HepG2 (cell line): Measurements from ENCODE around the gene ATN1. TPM values are rescaled to one million over a fixed set of nuclear protein-coding genes. Genes with fewer than 3 reads are reported as not detected.

ENCODE experiments used
- ATAC-seq: fragments of 200-7000 bp; cut with Tn5 transposase; 3 replicates; pipeline ENCODE4 v1.9.1; 2020; ENCODE audit warnings: mild to moderate bottlenecking, moderate library complexity
- BruUV-seq: library from RNA; stranded (reverse); fragments of 400-500 nt; replicated peaks from 2 replicates; lab custom pipeline; 2021; lab: Mats Ljungman, UMichigan
- CTCF ChIA-PET: fragments of 300-600 bp; formaldehyde crosslinking; extraction: SDS; loops from one replicate; lab custom pipeline; 2021; ENCODE audit warnings: low total read pairs, inconsistent platforms, low intra/inter-chr PET ratio; lab: Yijun Ruan, JAX
- POLR2A ChIA-PET: fragments of 350-600 bp; sonication (Branson Sonifier 250); formaldehyde crosslinking; loops from one replicate; lab custom pipeline; 2020; ENCODE audit warnings: antibody characterized with exemption, inconsistent platforms; lab: Yijun Ruan, JAX
- DNase-seq: peaks from one replicate; pipeline ENCODE4 v3.0.0-alpha.2; 2015; ENCODE audit warnings: low spot score
- FAIRE-seq: peaks from 3 replicates; lab custom pipeline; 2011; peaks lifted over from hg19 to GRCh38; lab: Jason Lieb, UNC
- H2AFZ ChIP-seq: one replicate; pipeline ENCODE4 v1.6.1; 2011; ENCODE audit warnings: low read length, inconsistent platforms
- H3K27ac ChIP-seq: fragments of 300-600 bp; 3 replicates; pipeline ENCODE4 v1.8.0; 2011; ENCODE audit warnings: mixed run types, mild to moderate bottlenecking, mixed read lengths, low read length, inconsistent platforms; ENCODE audit not compliant: insufficient read depth; ENCODE audit errors: extremely low read length
- H3K27me3 ChIP-seq, 2 experiments: fragments of 200-600 bp in 1 of 2; 2 replicates in 1 of 2; 3 replicates in 1 of 2; pipeline versions ENCODE4 v1.6.0 to v1.8.0; 2011; ENCODE audit warnings: low read length in 2 of 2, mild to moderate bottlenecking in 2 of 2, moderate library complexity in 2 of 2, inconsistent platforms in 1 of 2; ENCODE audit not compliant: insufficient read depth in 2 of 2, control insufficient read depth in 1 of 2
- H3K36me3 ChIP-seq, 2 experiments: fragments of 200-600 bp in 1 of 2; replicated peaks in 1 of 2; 2 replicates in 1 of 2; 3 replicates in 1 of 2; pipeline versions ENCODE4 v1.5.1 to v1.8.0; 2011; ENCODE audit warnings: low read length in 2 of 2, inconsistent platforms in 1 of 2; ENCODE audit not compliant: insufficient read depth in 2 of 2, control insufficient read depth in 1 of 2
- H3K4me1 ChIP-seq: 2 replicates; pipeline ENCODE4 v1.5.1; 2012; ENCODE audit warnings: low read length, inconsistent platforms; ENCODE audit not compliant: insufficient read depth
- H3K4me2 ChIP-seq: 2 replicates; pipeline ENCODE4 v1.6.0; 2011; ENCODE audit warnings: low read depth, low read length, inconsistent platforms
- H3K4me3 ChIP-seq, 3 experiments: fragments of 200-600 bp in 1 of 3; sonication (generic), shearing (Covaris generic) in 1 of 3; replicated peaks in 1 of 3; 2 replicates each; pipeline ENCODE4 v1.5.1; 2011 to 2016; ENCODE audit warnings: low read length in 3 of 3, inconsistent platforms in 2 of 3, low read depth in 2 of 3, mild to moderate bottlenecking in 2 of 3, control low read depth in 1 of 3, mixed read lengths in 1 of 3; ENCODE audit not compliant: insufficient read depth in 1 of 3
- H3K79me2 ChIP-seq: one replicate; pipeline ENCODE4 v1.6.1; 2011; ENCODE audit warnings: low read length, inconsistent platforms; ENCODE audit not compliant: insufficient read depth
- H3K9ac ChIP-seq: 2 replicates; pipeline ENCODE4 v1.6.0; 2011; ENCODE audit warnings: mild to moderate bottlenecking, low read depth, low read length, inconsistent platforms; ENCODE audit not compliant: insufficient read depth
- H3K9me3 ChIP-seq: 2 replicates; pipeline ENCODE4 v1.5.1; 2012; ENCODE audit warnings: mild to moderate bottlenecking, low read length
- H4K20me1 ChIP-seq: 2 replicates; pipeline ENCODE4 v1.6.0; 2011; ENCODE audit warnings: inconsistent platforms, mild to moderate bottlenecking, low read length, moderate library complexity; ENCODE audit not compliant: insufficient read depth
- ARNTL ChIP-seq: sonication (generic); formaldehyde crosslinking; IDR thresholded peaks from 2 replicates; pipeline ENCODE4 v1.4.0; 2020; ENCODE audit warnings: mild to moderate bottlenecking, missing genetic modification reagents
- ELF4 ChIP-seq: sonication (generic); formaldehyde crosslinking; IDR thresholded peaks from 2 replicates; pipeline ENCODE4 v1.5.0; 2020; ENCODE audit warnings: missing genetic modification reagents, mild to moderate bottlenecking, moderate library complexity, borderline replicate concordance
- FLYWCH1 ChIP-seq: sonication (generic); formaldehyde crosslinking; IDR thresholded peaks from 2 replicates; pipeline ENCODE4 v1.8.1; 2023; ENCODE audit warnings: mild to moderate bottlenecking, missing genetic modification reagents
- HMG20A ChIP-seq: IDR thresholded peaks from 2 replicates; pipeline ENCODE4 v1.6.1; 2016; ENCODE audit warnings: borderline replicate concordance
- HOXA7 ChIP-seq: sonication (generic); formaldehyde crosslinking; IDR thresholded peaks from 2 replicates; pipeline ENCODE4 v1.8.1; 2022; ENCODE audit warnings: mild to moderate bottlenecking, missing genetic modification reagents, moderate library complexity
- KLF11 ChIP-seq: IDR thresholded peaks from 2 replicates; pipeline ENCODE4 v1.6.1; 2016; ENCODE audit warnings: missing compliant biosample characterization
- PHF5A ChIP-seq: IDR thresholded peaks from one replicate; pipeline ENCODE4 v1.6.1; 2018; ENCODE audit warnings: low read depth, missing genetic modification reagents; ENCODE audit not compliant: unreplicated experiment
- PHF8 ChIP-seq: sonication (generic); formaldehyde crosslinking; IDR thresholded peaks from 2 replicates; pipeline ENCODE4 v1.5.0; 2020; ENCODE audit warnings: missing genetic modification reagents
- POGZ ChIP-seq: sonication (generic); formaldehyde crosslinking; IDR thresholded peaks from 2 replicates; pipeline ENCODE4 v1.4.0; 2020; ENCODE audit warnings: mild to moderate bottlenecking, missing genetic modification reagents
- POLR2AphosphoS5 ChIP-seq: IDR thresholded peaks from 2 replicates; pipeline ENCODE4 v1.6.1; 2012; ENCODE audit warnings: low read depth, low read length
- SAP130 ChIP-seq: IDR thresholded peaks from 2 replicates; pipeline ENCODE4 v1.6.1; 2016; ENCODE audit warnings: low read depth
- SMAD3 ChIP-seq: sonication (generic); formaldehyde crosslinking; IDR thresholded peaks from 2 replicates; pipeline ENCODE4 v1.4.0; 2020; ENCODE audit warnings: missing genetic modification reagents
- ZNF17 ChIP-seq: sonication (generic); formaldehyde crosslinking; IDR thresholded peaks from 2 replicates; pipeline ENCODE4 v1.5.0; 2020; ENCODE audit warnings: mild to moderate bottlenecking, missing genetic modification reagents
- ZNF563 ChIP-seq: sonication (generic); formaldehyde crosslinking; IDR thresholded peaks from 2 replicates; pipeline ENCODE4 v1.8.0; 2022; ENCODE audit warnings: mild to moderate bottlenecking, moderate library complexity, missing genetic modification reagents
- ZNF782 ChIP-seq: sonication (generic); formaldehyde crosslinking; IDR thresholded peaks from 2 replicates; pipeline ENCODE4 v1.4.0; 2020; ENCODE audit warnings: missing genetic modification reagents, mild to moderate bottlenecking, borderline replicate concordance
- ZNF879 ChIP-seq: sonication (generic); formaldehyde crosslinking; IDR thresholded peaks from 2 replicates; pipeline ENCODE4 v1.8.1; 2023; ENCODE audit warnings: missing genetic modification reagents
- WGBS: methylation state at CpG from one replicate; pipeline ENCODE4 v1.1.6; 2017; ENCODE audit warnings: low lambda C conversion rate; 5-methylcytosine and 5-hydroxymethylcytosine counted together
- in situ Hi-C: cut with HindIII; loops from 2 replicates; pipeline ENCODE4 v1.10.0; 2017; ENCODE audit warnings: low pct_unique_long_range_greater_than_20kb; ENCODE audit not compliant: extremely low pct_ligation_motif_present
- intact Hi-C: fragments of 100-400 bp; cut with micrococcal nuclease; formaldehyde crosslinking; loops from one replicate; pipeline ENCODE4 v1.10.0; 2022; ENCODE audit not compliant: unreplicated experiment
- polyA plus RNA-seq, 8 experiments: library from polyadenylated mRNA; depleted of rRNA in 3 of 8; stranded (reverse) in 7 of 8; unstranded in 1 of 8; fragments of >200 nt; fragmentation: Illumina TruSeq in 4 of 8; extraction: Trizol in 4 of 8; gene quantifications; 2 replicates each; pipeline versions ENCODE4 v1.2.1 to v1.2.3, GENCODE V29; 2011 to 2016; ENCODE audit warnings: low read depth in 4 of 8, missing spikeins in 1 of 8, mixed read lengths in 1 of 8; ENCODE audit not compliant: insufficient read depth in 1 of 8
- total RNA-seq, 5 experiments: library from RNA; depleted of rRNA; stranded (reverse); fragments of >200 nt; fragmentation: Illumina TruSeq; extraction: Trizol; gene quantifications; 2 replicates each; pipeline ENCODE4 v1.2.3, GENCODE V29; 2016; ENCODE audit warnings: low read depth in 1 of 5
- TF ChIP-seq, protein P1 (sequence below): sonication (generic); formaldehyde crosslinking; IDR thresholded peaks from 2 replicates; pipeline ENCODE4 v1.8.0; 2022; ENCODE audit warnings: missing genetic modification reagents, mild to moderate bottlenecking, moderate library complexity, borderline replicate concordance
- TF ChIP-seq, protein P2 (sequence below): sonication (generic); formaldehyde crosslinking; IDR thresholded peaks from 2 replicates; pipeline ENCODE4 v1.4.0; 2020; ENCODE audit warnings: mild to moderate bottlenecking, missing genetic modification reagents
- TF ChIP-seq, protein P3 (sequence below): sonication (generic); formaldehyde crosslinking; IDR thresholded peaks from 2 replicates; pipeline ENCODE4 v1.8.1; 2023; ENCODE audit warnings: mild to moderate bottlenecking, missing genetic modification reagents
- TF ChIP-seq, protein P4 (sequence below): sonication (generic); formaldehyde crosslinking; IDR thresholded peaks from 2 replicates; pipeline ENCODE4 v1.4.0; 2020; ENCODE audit warnings: missing genetic modification reagents

Gene ATN1
- total and polyA plus RNA-seq, 2 of the 13 experiments (the other 11 are each of a cell fraction or from before 2014, with no cell fraction given): 2.1 to 8.6 TPM

DNA sequence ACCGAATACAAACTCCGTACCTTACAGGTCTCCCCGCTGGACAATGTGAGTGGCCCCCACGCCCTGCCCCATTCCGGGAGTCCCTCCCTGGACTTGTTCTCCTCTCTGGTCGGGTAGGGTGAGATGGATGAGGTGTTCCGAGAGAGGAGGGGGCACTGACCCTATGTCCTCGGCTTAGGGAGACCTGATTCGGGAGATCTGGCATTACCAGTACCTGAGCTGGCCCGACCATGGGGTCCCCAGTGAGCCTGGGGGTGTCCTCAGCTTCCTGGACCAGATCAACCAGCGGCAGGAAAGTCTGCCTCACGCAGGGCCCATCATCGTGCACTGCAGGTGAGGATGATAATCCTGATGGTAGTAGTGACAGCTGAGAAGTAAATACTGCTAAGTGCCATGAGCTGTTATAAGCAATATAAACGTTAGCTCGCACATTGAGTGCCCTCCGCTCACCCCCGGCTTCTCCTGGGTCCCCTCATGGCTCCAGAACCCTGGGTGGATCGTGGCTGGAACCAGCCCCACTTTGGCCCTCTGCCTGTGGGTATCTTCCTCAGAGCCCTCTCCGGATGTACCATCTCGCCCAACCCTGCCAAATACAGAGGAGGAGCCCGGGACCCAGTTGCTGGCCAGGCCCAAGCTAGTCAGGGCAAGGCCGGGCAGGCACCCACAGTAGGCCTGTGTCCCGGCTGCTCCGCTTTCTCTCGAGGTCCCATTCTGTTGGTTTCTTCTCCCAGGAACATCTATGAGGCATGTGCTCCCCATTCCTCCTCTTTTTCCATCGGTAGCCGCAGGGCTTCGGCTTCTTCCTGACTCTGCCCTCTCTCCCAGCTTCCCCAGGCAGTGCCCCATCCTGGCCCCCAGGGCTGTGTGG is 30.2 kb downstream of the ATN1 start (continued):
- TF ChIP-seq, protein P1, sequence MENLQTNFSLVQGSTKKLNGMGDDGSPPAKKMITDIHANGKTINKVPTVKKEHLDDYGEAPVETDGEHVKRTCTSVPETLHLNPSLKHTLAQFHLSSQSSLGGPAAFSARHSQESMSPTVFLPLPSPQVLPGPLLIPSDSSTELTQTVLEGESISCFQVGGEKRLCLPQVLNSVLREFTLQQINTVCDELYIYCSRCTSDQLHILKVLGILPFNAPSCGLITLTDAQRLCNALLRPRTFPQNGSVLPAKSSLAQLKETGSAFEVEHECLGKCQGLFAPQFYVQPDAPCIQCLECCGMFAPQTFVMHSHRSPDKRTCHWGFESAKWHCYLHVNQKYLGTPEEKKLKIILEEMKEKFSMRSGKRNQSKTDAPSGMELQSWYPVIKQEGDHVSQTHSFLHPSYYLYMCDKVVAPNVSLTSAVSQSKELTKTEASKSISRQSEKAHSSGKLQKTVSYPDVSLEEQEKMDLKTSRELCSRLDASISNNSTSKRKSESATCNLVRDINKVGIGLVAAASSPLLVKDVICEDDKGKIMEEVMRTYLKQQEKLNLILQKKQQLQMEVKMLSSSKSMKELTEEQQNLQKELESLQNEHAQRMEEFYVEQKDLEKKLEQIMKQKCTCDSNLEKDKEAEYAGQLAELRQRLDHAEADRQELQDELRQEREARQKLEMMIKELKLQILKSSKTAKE (CRISPR knock-in tag): no peak
- TF ChIP-seq SAP130 (CRISPR knock-in tag) (no peak), ZNF782 (no peak), HOXA7 (CRISPR knock-in tag) (no peak), HMG20A (no peak), PHF8 (CRISPR knock-in tag) (no peak)

DNA sequence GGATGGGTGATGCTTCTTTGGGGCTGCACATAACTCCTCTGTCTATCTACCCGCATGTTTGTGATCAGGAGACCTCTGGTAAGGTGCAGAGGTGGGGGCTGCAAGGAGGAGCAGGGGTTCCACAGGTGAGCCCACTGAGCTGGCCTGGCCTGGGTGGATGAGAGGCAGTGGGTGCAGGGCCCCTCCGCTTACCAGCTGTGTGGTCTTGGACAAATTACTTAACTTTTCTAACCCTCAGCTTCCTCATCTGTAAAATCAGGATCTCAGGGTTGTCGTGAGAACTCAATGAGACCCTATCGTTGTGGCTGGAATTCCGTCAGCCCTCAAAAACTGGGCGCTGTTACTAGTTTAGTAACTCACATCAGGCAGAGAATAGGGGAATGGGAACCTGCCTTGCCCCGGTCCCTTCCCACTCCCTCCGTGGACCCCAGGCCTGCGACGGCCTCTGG is 30.9 kb downstream of the ATN1 start:
- POLR2A ChIA-PET: interaction anchor here (8.0 kb wide), 1 partner anchor 13 kb away, joined by 180 read pairs; the partner anchor contains the start of genes C12orf57 and RNU7-1
- Histone ChIP-seq H3K9me3 (no peaks in the 10 kb centered on the region), H3K9ac (no peak overlapping the region), H3K4me3 (no peak overlapping the region), H3K36me3 (no peaks in the 10 kb centered on the region; a peak in 1 of 5 replicates), H3K27ac (no peak overlapping the region), H3K79me2 (no peaks in the 10 kb centered on the region), H3K27me3 (no peaks in the 10 kb centered on the region), H3K4me2 (no peak overlapping the region), H3K4me1 (peaks cover 28% of the 10 kb centered on the region), H4K20me1 (no peaks in the 10 kb centered on the region), H2AFZ (no peak overlapping the region)
- 88% methylated on average over 9 of the region's 10 CpGs for WGBS
- ATAC-seq (no peak), DNase-seq (no peak), FAIRE-seq (no peak)
- intact Hi-C loops: no loop called here
- in situ Hi-C loops: no loop called here
- BruUV-seq: no TSS peak
- CTCF ChIA-PET: no interaction called here
- TF ChIP-seq, protein P2, sequence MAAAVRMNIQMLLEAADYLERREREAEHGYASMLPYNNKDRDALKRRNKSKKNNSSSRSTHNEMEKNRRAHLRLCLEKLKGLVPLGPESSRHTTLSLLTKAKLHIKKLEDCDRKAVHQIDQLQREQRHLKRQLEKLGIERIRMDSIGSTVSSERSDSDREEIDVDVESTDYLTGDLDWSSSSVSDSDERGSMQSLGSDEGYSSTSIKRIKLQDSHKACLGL (CRISPR knock-in tag): no peak
- TF ChIP-seq FLYWCH1 (CRISPR knock-in tag): no peak
- TF ChIP-seq PHF5A (CRISPR knock-in tag): no peak
- TF ChIP-seq KLF11 (CRISPR knock-in tag): no peak
- TF ChIP-seq, protein P3, sequence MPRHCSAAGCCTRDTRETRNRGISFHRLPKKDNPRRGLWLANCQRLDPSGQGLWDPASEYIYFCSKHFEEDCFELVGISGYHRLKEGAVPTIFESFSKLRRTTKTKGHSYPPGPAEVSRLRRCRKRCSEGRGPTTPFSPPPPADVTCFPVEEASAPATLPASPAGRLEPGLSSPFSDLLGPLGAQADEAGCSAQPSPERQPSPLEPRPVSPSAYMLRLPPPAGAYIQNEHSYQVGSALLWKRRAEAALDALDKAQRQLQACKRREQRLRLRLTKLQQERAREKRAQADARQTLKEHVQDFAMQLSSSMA: no peak
- no peak for TF ChIP-seq POGZ (CRISPR knock-in tag)
- no peak for TF ChIP-seq POLR2AphosphoS5
- TF ChIP-seq, protein P4, sequence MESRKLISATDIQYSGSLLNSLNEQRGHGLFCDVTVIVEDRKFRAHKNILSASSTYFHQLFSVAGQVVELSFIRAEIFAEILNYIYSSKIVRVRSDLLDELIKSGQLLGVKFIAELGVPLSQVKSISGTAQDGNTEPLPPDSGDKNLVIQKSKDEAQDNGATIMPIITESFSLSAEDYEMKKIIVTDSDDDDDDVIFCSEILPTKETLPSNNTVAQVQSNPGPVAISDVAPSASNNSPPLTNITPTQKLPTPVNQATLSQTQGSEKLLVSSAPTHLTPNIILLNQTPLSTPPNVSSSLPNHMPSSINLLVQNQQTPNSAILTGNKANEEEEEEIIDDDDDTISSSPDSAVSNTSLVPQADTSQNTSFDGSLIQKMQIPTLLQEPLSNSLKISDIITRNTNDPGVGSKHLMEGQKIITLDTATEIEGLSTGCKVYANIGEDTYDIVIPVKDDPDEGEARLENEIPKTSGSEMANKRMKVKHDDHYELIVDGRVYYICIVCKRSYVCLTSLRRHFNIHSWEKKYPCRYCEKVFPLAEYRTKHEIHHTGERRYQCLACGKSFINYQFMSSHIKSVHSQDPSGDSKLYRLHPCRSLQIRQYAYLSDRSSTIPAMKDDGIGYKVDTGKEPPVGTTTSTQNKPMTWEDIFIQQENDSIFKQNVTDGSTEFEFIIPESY (CRISPR knock-in tag): no peak
- no peak for TF ChIP-seq SMAD3 (CRISPR knock-in tag)
- no peak for TF ChIP-seq ZNF563 (CRISPR knock-in tag)
- no peak for TF ChIP-seq ELF4 (CRISPR knock-in tag)
- TF ChIP-seq ZNF879 (CRISPR knock-in tag): no peak
- TF ChIP-seq ARNTL (CRISPR knock-in tag): no peak
- TF ChIP-seq ZNF17 (CRISPR knock-in tag): no peak
